Right cardiac atrium (tissue), 5 donors: ENCODE data around the gene CCDC174. TPM values are rescaled to one million over a fixed set of nuclear protein-coding genes. Genes with fewer than 3 reads are reported as not detected.

Source experiments
- ATAC-seq, 2 donors: fragments of 200-7000 bp; cut with Tn5 transposase; one replicate each; pipeline versions ENCODE4 v1.8.0 to v1.9.1; 2020; ENCODE audit warnings: moderate library complexity in 2 of 2, mild to moderate bottlenecking in 1 of 2
- DNase-seq, 3 donors: peaks; one replicate each; pipeline ENCODE4 v3.0.0-alpha.2; 2020
- H3K27ac ChIP-seq: one replicate; pipeline ENCODE4 v1.5.1; 2013; ENCODE audit warnings: mild to moderate bottlenecking, low read length, control low read depth, moderate library complexity
- H3K27me3 ChIP-seq: one replicate; pipeline ENCODE4 v1.6.1; 2013; ENCODE audit not compliant: control insufficient read depth, insufficient read depth
- H3K4me1 ChIP-seq: one replicate; pipeline ENCODE4 v1.6.1; 2013; ENCODE audit warnings: low read length; ENCODE audit not compliant: control insufficient read depth, insufficient read depth
- H3K4me3 ChIP-seq: one replicate; pipeline ENCODE4 v1.5.1; 2013; ENCODE audit warnings: low read length, control low read depth
- H3K9me3 ChIP-seq: one replicate; pipeline ENCODE4 v1.6.1; 2013; ENCODE audit warnings: low read length; ENCODE audit not compliant: control insufficient read depth
- WGBS: extraction: QIAGEN DNeasy Blood & Tissue Kit; methylation state at CpG from one replicate; pipeline ENCODE4 v1.1.7; 2013; 5-methylcytosine and 5-hydroxymethylcytosine counted together
- intact Hi-C, 4 donors: fragments of 100-400 bp; cut with DNase I; formaldehyde crosslinking; loops; one replicate each; pipeline versions ENCODE4 v1.11.0 to v1.14.0; 2022 to 2023
- polyA plus RNA-seq: library from polyadenylated mRNA; stranded (reverse); fragments of 200-250 nt; gene quantifications from one replicate; pipeline ENCODE4 v1.2.3, GENCODE V29; 2013
- total RNA-seq, 4 donors: library from RNA; stranded (reverse); fragmentation: NEBNext Ultra II Directional; extraction: Animal tissue kit (Norgen Biotek cat#: 25700); gene quantifications; one replicate each; pipeline ENCODE4 v1.2.1, GENCODE V29; 2021
- donor health status: healthy with polysubstance abuse.
- donor health status: DM: no; HTN: yes; CAD: no.
- donor health status: DM: no; HTN: no; CAD: no.
- donor health status: DM: no; HTN: yes; CAD: no; lungs with severe emphysema.
- donor health status: DM: yes; HTN: yes; CAD: no.

CCDC174 gene
- total and polyA plus RNA-seq, 5 donors = 9.3 to 18.3 (median 10.3) TPM

DNA sequence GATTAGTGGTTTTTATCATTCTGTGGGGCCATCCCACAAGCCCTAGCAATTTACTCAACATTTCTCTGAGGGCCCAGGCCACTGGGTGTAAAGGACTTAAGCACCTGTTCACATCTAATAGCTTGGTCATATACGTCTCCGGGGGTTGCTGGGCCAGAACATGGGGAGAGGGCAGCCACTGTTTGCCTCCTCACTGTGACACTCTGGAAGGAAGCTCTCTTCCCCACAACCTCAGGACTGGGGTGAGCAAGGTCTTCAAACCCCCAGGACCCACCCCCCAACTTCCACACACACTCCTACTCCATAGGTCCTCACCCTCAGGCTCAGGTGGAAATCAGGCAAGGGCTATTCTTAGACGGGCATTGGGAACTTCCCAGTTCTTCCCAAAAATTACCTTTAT is 52.2 kb downstream of the CCDC174 start:
- WGBS = 91% methylated on average over 3 of the region's 3 CpGs
- no peak overlapping the region for H3K4me3 ChIP-seq
- H3K27me3 ChIP-seq = no peaks in the 10 kb centered on the region
- ATAC-seq (no peak), DNase-seq (no peak)
- H3K27ac ChIP-seq = no peak overlapping the region
- H3K9me3 ChIP-seq = no peaks in the 10 kb centered on the region
- intact Hi-C loops = no loop called here
- H3K4me1 ChIP-seq = no peaks in the 10 kb centered on the region

DNA sequence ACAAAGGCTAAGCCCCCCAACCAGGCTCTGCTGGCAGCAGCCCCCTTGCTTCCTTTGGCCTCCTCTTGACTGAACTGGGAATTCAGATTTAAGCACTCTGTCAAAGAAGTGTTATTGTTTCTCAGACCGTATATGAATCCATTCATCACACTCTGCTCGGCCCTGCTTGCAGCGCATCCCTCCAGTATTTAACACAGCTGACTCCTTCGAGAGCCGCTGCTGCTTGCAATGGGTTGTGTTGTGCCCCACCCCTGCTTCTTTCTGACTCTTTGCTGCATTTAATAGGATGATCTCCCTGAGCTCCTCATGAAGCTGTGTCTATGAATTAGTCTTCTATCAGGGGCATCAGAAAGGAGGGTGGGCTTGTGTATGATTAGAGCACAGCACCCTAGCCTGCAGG is 54.5 kb downstream of the CCDC174 start:
- WGBS = 79% methylated on average over 5 of the region's 5 CpGs
- H3K27ac ChIP-seq = no peak overlapping the region
- H3K9me3 ChIP-seq = no peaks in the 10 kb centered on the region
- intact Hi-C loops = no loop called here
- no peak overlapping the region for H3K4me3 ChIP-seq
- H3K27me3 ChIP-seq = no peaks in the 10 kb centered on the region
- no peaks in the 10 kb centered on the region for H3K4me1 ChIP-seq
- ATAC-seq (no peak), DNase-seq (no peak)

DNA sequence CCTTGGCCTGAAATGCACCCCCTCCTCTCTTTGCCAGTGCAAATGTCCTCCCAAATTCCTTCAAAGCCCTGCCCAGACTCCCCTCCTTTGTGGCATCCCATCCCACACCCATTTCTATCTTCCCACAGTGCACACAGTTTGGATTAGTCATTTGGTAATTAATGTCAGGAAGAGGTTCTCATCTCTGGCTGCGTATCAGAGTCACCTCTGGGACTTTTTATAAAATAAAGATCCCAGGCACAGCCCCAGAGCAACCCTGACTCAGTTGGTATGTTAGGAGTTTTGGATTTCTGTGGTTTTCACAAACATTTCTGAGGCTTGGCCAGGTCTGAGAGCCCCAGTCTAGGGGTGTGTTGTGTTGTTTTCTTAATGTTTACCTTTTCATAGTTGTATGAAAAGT is 65.0 kb downstream of the CCDC174 start:
- Histone ChIP-seq H3K27me3 (no peaks in the 10 kb centered on the region), H3K4me1 (peaks cover 2% of the 10 kb centered on the region), H3K9me3 (no peaks in the 10 kb centered on the region), H3K27ac (no peak overlapping the region), H3K4me3 (no peak overlapping the region)
- intact Hi-C loops = no loop called here
- WGBS = 56% methylated on average over 1 of the region's 1 CpG
- DNase-seq (no peak), ATAC-seq (no peak)

DNA sequence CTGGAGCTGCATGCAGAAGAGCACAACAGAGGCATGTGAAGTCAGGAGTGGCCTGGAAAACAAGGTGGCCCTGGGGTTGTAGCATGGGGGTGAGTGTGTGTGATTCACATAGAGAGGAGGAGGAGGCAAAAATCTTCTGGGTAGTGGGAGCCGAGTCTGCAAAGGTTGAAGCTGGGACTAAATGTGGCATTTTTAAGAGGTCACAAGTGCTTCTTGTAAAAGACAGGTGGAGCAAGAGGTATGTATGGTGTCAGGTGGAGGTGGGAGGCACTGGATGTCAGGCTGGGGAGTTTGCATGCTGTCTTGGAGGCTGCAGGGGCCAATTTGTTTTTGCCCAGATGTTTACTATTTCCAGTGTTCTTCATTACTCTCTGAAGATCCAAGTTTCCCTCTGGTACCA is 65.7 kb downstream of the CCDC174 start:
- WGBS = 64% methylated on average over 1 of the region's 1 CpG

DNA sequence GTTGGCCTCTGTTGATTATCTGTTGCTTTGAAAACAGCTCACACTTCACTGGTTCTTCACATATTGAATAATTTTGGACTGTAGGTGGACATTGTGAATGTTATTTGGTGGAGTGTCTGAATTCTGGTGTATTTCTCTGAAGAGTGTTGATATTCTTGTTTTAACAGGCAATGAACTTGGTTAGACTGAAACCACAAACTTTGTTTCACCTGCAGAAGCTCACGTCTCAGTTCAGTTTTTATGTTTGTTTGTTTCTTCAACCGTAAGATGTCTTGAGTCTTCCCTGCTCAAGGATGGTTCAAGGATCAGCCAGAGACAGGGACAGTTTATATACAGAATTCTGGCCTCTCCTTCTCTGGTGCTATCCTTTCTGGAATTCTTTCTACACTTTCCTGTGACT is 67.0 kb downstream of the CCDC174 start:
- WGBS = 91% methylated on average over 2 of the region's 2 CpGs
- Histone ChIP-seq H3K27me3 (no peaks in the 10 kb centered on the region), H3K4me1 (peaks cover 2% of the 10 kb centered on the region), H3K4me3 (no peak overlapping the region), H3K9me3 (no peaks in the 10 kb centered on the region), H3K27ac (no peak overlapping the region)
- intact Hi-C loops = no loop called here
- DNase-seq (no peak), ATAC-seq (no peak)

More for the DNA sequence above, 65.7 kb downstream of the CCDC174 start:
- Histone ChIP-seq H3K4me3 (no peak overlapping the region), H3K27me3 (no peaks in the 10 kb centered on the region), H3K9me3 (no peaks in the 10 kb centered on the region), H3K4me1 (peaks cover 2% of the 10 kb centered on the region), H3K27ac (no peak overlapping the region)
- DNase-seq (no peak), ATAC-seq (no peak)
- intact Hi-C loops = no loop called here

DNA sequence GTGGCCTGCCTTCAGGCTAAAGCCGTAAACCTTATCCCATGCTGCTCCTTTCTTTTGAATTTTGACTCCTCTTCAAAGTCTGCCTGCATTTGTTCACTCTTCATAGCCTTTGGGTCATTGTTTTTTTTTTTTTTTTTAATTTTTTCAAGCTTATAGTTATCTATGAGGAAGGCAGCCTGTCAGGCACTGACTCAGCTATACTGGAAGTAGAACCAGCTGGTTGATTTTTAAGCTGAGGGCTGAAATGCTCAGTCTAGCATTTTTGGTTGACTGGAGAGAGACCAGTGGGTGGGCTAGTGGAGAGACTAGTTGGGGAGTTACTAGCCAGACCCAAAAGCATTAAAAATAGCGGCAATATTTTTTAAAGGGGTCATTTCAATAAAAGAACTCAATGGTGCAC is 67.4 kb downstream of the CCDC174 start:
- no peak for DNase-seq
- 89% methylated on average over 2 of the region's 2 CpGs for whole genome bisulfite sequencing
- intact Hi-C loops = no loop called here

DNA sequence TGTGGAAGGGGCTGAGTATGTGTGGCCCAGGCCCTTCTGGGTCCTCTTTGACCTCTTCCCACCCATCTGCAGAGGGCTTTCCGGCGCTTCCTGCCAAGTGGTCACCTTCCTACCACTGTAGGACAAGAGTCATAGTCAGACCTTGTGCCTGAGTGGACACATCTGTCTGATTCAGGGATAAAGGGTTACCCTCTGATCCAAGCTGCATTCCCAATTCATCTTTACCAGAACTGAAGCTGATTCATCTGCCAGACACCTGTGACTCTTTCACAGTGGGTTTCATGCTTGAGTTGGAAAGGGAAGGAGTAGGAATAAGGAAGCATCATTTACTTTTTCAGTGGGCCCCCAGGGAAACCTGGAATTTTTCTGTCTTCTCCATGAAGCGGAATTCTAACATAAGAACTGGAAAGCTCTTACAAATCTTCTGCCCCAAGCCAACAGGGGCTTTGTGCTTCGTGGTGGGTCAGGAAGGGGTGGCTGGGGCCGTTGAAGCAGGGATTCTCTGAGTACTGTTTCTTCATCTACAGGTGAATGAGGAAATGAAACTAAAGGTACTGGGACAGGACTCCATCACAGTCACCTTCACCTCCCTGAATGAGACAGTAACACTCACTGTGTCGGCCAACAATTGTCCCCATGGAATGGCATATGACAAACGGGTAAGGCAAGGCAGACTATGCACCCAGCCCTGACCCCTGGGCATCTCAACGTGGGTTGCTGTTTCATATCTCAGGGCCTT is 69.7 kb downstream of the CCDC174 start:
- Histone ChIP-seq H3K27me3 (no peaks in the 10 kb centered on the region), H3K9me3 (no peaks in the 10 kb centered on the region), H3K27ac (no peak overlapping the region), H3K4me1 (peaks cover 5% of the 10 kb centered on the region), H3K4me3 (no peak overlapping the region)
- DNase-seq = no peak
- 85% methylated on average over 8 of the region's 8 CpGs for WGBS
- intact Hi-C loops = no loop called here
- no peak for ATAC-seq

More for the DNA sequence above, 67.4 kb downstream of the CCDC174 start:
- ATAC-seq = no peak
- Histone ChIP-seq H3K9me3 (no peaks in the 10 kb centered on the region), H3K27ac (no peak overlapping the region), H3K4me1 (peaks cover 2% of the 10 kb centered on the region), H3K27me3 (no peaks in the 10 kb centered on the region), H3K4me3 (no peak overlapping the region)

Other genes with a start within 250 kb of the CCDC174 start
- gene SLC6A6, start 249.2 kb upstream of the CCDC174 start, total RNA-seq = 100 to 1,000 TPM in 1 of 4 donors, 10 to 100 TPM in 3; 21.3 to 106 (median 38.4) TPM
- gene SLC6A6, start 249.2 kb upstream of the CCDC174 start, polyA plus RNA-seq = 23.7 TPM
- gene GRIP2, start 111.4 kb upstream of the CCDC174 start, total RNA-seq = 10 to 100 TPM in 3 of 4 donors, 1 to 10 TPM in 1; 8.7 to 14.5 (median 13.0) TPM
- 9.9 TPM for gene GRIP2, start 111.4 kb upstream of the CCDC174 start, polyA plus RNA-seq
- under 1 TPM in 1 of 4 donors, not detected in 3; 0.11 TPM for gene C3orf20, start 23.4 kb downstream of the CCDC174 start, total RNA-seq
- gene C3orf20, start 23.4 kb downstream of the CCDC174 start, polyA plus RNA-seq = 0.02 TPM
- gene FGD5, start 167.2 kb downstream of the CCDC174 start, total RNA-seq = 10 to 100 TPM; 17.1 to 30.5 (median 21.2) TPM
- 8.6 TPM for gene FGD5, start 167.2 kb downstream of the CCDC174 start, polyA plus RNA-seq